Astrocyte of the cerebellum (primary cell): Measurements from ENCODE around the gene LRIG1.
"Not testable (repeated sequence)": the region's sequence is repeated elsewhere in the genome, so short reads cannot be mapped to it uniquely, and the experiment has no call there.

Experiments
- DNase-seq: peaks from one replicate; pipeline ENCODE4 v3.0.0-alpha.2; 2011; ENCODE audit warnings: low read depth
- H3K4me3 ChIP-seq: 2 replicates; pipeline ENCODE4 v1.5.1; 2011; ENCODE audit warnings: mild to moderate bottlenecking, low read depth, low read length, moderate library complexity
- in situ Hi-C: cut with HindIII; loops from 2 replicates; pipeline ENCODE4 v1.10.0; 2017; ENCODE audit warnings: low sequenced_read_pairs
- TF ChIP-seq, protein P1 (sequence below): IDR thresholded peaks from 2 replicates; pipeline ENCODE4 v1.5.1; 2012; ENCODE audit warnings: low read length, low read depth, moderate library complexity, mild to moderate bottlenecking; ENCODE audit errors: missing control alignments

Gene LRIG1

DNA sequence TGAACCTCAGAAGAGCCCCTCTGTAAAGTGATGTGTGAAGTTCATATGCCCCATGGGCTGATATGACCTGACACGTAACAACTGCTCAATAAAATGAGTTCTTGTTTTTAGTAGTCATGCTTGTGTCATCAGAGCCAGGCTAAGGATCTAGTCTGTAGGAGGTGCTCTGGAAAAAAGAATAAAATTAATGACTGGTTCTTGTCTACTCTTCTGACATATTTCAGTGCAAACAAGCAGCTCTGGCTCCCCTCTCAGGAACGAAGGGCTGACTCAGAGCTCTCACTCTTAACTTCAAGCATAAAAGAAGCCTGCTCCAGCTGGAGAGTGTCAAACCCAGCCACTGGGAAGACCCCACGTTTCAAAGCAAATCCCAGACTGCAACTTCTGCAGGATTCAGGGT is 77.0 kb downstream of the LRIG1 start:
- no peak for DNase-seq
- in situ Hi-C loops, result no loop called here
- no peak overlapping the region for H3K4me3 ChIP-seq
- TF ChIP-seq, protein P1, sequence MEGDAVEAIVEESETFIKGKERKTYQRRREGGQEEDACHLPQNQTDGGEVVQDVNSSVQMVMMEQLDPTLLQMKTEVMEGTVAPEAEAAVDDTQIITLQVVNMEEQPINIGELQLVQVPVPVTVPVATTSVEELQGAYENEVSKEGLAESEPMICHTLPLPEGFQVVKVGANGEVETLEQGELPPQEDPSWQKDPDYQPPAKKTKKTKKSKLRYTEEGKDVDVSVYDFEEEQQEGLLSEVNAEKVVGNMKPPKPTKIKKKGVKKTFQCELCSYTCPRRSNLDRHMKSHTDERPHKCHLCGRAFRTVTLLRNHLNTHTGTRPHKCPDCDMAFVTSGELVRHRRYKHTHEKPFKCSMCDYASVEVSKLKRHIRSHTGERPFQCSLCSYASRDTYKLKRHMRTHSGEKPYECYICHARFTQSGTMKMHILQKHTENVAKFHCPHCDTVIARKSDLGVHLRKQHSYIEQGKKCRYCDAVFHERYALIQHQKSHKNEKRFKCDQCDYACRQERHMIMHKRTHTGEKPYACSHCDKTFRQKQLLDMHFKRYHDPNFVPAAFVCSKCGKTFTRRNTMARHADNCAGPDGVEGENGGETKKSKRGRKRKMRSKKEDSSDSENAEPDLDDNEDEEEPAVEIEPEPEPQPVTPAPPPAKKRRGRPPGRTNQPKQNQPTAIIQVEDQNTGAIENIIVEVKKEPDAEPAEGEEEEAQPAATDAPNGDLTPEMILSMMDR, result no peak

DNA sequence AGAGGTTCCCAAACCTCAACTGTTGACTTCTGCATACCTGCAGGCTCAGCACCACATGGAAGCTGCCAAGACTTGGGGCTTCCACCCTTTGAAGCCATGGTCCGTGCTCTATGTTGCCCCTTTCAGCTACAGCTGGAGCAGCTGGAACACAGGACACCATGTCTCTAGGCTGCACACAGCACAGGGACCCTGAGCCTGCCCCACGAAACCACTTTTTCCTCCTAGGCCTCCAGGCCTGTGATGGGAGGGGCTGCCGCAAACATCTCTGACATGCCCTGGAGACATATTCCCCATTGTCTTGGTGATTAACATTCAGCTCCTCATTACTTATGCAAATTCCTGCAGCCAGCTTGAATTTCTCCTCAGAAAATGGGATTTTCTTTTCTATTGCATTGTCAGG is 78.9 kb downstream of the LRIG1 start:
- DNase-seq, H3K4me3 ChIP-seq, in situ Hi-C loops: not testable (repeated sequence)

DNA sequence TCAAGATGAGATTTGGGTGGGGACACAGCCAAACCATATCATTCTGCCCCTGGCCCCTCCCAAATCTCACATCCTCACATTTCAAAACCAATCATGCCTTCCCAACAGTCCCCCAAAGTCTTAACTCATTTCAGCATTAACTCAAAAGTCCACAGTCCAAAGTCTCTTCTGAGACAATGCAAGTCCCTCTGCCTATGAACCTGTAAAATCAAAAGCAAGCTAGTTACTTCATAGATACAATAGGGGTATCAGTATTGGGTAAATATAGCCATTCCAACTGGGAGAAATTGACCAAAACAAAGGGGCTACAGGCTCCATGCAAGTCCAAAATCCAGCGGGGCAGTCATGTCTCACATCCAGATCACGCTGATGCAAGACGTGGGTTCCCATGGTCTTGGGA is 79.7 kb downstream of the LRIG1 start:
- DNase-seq, in situ Hi-C loops, H3K4me3 ChIP-seq: not testable (repeated sequence)

DNA sequence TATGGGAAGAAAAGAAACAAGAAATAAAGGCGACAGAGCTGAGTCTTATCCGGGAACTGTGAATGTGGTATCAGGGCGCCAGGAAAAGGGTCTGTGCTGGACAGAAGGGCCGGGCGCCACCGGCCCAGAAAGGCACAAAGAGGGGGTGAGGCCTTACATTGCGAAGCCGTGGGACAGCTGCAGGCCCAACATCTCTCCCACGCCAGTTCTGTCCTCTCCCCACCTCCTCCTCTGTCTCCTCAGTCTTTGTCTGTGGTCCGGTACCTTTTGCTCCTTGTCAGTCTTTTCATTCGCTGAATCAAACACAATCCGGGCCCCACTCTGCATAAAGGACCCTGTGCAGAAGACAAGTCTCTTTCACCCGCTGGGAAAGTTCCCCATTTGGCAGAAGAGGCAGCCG is 81.8 kb downstream of the LRIG1 start:
- no peak overlapping the region for H3K4me3 ChIP-seq
- in situ Hi-C loops, result no loop called here
- TF ChIP-seq, protein P1, result no peak
- no peak for DNase-seq

DNA sequence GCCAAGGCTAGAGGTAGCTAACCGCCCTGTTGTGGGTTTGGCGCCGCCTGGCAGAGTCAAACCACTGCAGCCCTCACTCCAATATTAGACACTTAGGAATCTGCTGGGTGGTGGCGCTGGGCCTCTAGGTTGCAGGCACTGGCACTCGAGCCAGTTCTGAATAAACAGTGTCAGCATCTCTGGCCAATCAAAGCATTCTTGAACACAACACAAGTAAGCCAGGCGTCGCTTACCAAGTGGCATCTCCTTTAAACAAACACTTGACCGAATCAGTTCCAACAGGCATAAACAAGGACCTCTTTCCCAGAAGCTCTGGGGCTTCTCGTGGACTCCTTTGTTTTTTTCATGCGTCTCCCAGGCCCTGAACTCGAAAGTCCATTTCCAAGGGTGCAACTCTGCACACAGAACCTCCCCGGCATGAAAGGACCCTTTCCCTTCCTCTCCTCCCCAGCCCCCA is 82.3 kb downstream of the LRIG1 start:
- DNase-seq, result peak; percentile 57

DNA sequence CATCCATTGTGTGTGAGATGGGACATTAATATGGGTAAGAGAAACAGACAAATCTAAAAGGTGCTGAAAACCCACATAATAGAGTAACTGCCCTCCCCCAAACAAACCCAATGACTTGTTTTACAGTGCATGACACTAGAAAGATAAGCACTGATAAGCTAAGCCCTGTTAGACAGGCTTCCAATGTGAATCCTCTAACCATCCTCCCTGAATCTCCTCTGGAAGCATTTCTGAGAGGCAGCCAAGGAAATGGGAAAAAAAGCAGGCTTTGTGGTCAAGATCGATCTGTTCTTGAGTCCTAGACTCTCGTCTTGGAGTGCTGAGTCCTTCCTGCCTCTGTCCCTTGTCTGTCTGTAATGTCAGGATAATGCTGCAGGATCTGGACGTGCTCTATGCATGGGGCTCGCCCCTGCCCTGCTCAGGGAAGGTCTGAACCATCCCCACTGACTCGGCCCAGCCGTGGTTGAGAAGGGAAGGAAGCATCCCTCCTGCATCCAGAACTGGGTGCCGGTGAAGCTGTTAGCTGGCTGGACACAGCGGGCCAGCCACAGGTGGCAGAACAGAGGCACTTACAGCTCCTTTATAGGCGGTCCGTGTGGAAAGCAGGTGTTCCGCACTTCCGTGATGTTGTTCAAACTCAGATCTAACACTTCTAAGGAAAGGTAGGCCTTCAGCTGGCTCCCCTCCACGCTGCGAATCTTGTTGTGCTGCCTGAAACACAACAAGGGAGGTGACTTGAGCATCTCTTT is 84.1 kb downstream of the LRIG1 start:
- TF ChIP-seq, protein P1, result no peak
- in situ Hi-C loops, result no loop called here
- H3K4me3 ChIP-seq, result no peak overlapping the region
- DNase-seq, result no peak

More for the DNA sequence above, 82.3 kb downstream of the LRIG1 start:
- in situ Hi-C loops, result no loop called here
- TF ChIP-seq, protein P1, result peak; percentile 16
- no peak overlapping the region for H3K4me3 ChIP-seq

DNA sequence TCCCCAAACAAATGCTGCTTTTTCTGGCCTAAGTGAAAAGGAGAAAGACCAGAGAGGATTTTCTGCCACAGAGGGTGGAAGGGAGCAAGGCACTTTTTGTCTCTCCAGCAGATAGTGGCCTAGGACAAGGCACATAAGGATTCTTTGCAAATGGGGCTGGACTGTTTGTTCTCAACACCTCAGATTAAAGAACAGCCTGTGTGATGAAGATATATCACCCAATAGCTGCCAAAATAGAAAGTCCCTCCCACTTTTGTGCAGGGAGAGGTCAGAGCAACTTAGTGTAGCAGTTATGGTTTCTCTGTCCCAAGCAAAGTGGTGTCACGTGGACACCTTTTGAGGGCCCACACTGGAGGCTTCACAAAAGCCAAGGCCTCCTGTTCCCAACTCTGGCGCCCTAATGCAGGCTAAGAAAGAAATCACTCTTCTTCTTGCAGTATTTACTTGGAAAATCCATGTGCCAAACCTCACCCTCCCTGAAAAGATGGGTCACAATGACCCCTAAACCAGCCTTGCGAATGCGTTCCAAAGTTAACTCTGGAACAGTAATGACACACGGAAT is 84.9 kb downstream of the LRIG1 start:
- H3K4me3 ChIP-seq, result no peak overlapping the region
- in situ Hi-C loops, result no loop called here
- DNase-seq, result no peak
- TF ChIP-seq, protein P1, result no peak
